GM19468 (cell line): ENCODE results near the gene NAT8L.

Experiments
- ATAC-seq: cut with Tn5 transposase; IDR thresholded peaks from one replicate; pipeline ENCODE4 v1.9.1; 2021; ENCODE audit warnings: mild to moderate bottlenecking, moderate library complexity, moderate number of reproducible peaks; ENCODE audit not compliant: unreplicated experiment; ENCODE audit errors: extremely low read depth

Gene NAT8L

DNA sequence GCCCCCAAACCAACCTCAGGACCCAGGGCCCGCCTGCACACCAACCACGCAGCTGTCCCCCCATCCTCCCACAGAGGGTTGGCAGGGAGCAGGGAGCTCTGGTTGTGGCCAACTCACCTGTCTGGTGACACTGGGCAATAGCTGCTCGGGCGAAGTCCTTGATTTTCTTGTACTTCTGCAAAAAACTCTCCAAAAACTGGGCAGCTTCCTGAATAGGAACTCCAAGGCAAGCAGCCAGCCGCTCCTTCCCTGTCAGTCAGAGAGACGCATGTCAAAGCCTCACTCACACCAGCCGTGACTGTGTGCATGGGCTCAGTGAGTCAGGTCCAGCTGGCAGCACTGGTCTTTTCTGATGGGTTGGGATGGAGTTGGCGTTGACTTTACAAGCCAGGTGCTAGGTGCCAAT, 26.4 kb downstream of the NAT8L start:
- ATAC-seq = no peak

DNA sequence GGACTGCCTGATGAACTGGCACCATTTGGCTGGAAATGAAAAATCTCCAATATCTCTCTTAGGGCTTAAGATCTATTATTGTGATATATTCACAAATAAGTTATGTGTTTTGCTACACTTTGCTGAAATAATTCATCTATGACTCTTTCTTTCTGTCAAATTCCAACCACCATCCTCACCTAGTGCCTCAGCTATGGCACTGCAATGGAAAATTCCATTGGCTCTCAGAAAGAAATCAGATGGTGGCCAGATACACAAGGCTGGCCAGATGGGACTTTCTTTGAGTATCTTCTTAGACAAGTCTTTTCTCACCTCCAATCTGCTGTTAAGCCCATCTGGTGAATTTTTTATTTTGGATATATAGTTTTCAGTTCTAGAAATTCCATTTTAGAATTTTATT, 28.0 kb downstream of the NAT8L start:
- no peak for ATAC-seq

DNA sequence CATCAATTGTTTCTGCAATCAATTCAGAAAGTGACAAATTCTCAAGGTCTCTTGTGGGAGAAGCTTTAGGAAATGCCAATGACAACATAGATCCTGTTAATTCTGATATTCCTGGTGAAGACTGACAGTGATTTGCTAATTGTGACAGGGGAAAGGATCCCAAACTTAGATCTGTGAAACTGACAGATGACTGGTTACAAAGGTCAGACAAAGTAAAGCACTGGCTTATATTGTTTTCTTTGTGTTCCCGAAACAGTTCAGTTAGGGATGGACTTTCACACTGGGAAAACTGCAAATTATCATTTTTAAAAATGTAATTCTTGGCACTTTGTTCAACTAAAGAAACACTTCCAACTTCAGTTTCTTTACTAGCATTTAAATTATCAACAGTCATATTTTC, 30.1 kb downstream of the NAT8L start:
- no peak for ATAC-seq

DNA sequence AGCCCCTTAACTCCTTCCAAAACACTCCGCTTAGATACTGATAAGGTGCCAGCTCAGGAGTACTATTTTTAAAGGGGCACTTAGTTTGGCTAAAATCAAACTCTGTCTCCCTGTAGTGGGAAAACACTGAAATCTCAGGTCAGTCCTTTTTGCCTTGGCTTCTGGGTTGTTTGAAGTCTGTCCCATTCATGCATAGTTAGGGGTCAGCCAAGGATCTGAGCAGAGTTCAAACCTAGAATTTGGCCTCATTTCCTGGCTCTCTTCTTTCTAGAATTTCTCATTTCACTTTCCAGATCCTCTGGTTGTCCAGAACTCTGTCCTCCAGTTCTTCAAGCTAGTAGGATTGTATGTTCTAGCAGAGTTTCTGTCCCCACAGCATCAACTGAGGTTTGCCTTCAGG, 31.5 kb downstream of the NAT8L start:
- no peak for ATAC-seq

DNA sequence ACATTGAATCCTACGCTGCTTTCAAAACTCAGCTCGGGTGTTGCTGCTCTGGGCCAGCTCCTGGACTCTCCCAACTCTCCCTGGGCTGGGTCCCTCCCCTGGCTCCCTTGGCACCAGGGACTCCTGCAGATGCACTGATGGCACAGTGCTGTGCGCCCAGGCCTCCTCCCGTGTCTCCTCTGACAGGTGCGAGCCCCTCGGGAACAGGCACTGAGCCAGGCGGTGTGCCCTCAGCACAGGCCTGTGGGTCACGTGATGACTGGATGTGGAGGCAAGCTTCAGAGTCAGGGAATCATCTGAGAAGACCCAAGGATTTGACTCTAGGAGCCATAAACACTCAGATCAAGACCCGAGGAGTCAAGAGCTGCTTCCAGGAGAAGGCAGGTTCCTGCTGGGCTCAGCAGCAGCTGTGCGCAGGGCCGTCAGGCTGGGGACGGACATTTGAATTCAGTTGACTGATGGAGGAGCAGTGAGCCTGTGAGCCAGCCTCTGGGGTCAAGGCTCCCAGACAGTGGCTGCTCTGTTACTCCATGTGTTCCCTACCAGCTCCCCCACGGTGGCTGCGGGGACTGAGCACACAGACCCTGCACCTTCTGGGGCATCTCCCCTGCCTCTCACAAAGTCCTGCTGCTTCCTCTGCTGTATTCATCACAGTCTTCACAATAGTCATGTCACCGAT, 33.0 kb downstream of the NAT8L start:
- no peak for ATAC-seq

DNA sequence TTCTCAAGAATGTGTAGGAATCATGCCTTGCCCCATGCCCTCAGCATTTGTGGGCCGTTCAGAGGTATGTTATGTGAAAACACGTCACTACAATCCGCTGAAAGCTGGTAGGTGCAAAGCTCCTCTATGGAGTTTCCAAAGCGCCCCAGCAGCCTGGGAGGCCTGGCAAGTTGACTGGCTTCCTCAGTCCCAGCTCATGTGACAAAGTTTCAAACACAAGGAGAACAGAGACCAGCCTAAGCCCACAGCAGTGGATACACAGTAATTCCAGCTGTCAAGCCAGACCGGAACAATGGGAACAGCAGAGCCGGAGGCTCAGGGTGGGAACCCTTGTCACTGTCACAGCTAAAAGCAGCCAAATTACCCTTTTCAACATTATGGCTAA, 33.5 kb downstream of the NAT8L start:
- ATAC-seq = no peak

DNA sequence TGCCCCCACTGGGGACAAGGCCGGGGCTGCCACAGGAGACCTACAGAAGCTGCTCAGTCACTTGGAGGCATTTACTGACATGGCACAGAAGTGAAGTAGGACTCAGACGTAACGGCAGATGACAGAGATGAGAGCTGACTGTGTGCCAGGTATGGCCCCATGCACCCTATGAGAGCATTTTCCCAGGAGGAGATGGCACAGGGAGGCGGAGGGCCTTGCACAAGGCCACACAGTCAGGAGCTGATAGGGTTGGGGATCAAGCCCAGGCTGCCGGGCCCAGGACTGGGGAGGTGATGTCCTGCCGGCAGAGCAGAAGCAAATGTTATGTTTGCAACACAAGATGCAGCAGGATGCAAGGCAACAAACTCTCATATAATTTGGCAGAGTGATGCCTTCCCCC, 34.1 kb downstream of the NAT8L start:
- no peak for ATAC-seq

DNA sequence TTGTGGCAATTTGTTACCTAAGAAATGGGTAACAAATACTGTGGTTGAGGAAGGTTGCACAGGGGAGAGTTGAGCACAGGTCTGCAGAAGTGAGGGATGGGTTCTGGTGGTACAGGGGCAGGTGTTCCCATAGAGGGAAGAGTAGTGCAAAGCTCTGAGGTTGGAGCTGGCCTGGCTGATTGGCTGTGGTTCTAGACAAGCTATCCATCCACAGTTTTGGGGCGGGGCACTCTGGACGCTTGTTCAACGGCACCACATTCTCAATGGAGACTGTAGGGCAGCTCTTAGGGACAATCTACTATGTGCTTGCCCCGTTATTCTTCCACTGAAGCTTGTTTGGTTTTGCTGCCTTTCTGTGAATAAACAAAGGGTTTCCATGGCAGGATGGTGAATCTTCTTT, 35.4 kb downstream of the NAT8L start:
- no peak for ATAC-seq

DNA sequence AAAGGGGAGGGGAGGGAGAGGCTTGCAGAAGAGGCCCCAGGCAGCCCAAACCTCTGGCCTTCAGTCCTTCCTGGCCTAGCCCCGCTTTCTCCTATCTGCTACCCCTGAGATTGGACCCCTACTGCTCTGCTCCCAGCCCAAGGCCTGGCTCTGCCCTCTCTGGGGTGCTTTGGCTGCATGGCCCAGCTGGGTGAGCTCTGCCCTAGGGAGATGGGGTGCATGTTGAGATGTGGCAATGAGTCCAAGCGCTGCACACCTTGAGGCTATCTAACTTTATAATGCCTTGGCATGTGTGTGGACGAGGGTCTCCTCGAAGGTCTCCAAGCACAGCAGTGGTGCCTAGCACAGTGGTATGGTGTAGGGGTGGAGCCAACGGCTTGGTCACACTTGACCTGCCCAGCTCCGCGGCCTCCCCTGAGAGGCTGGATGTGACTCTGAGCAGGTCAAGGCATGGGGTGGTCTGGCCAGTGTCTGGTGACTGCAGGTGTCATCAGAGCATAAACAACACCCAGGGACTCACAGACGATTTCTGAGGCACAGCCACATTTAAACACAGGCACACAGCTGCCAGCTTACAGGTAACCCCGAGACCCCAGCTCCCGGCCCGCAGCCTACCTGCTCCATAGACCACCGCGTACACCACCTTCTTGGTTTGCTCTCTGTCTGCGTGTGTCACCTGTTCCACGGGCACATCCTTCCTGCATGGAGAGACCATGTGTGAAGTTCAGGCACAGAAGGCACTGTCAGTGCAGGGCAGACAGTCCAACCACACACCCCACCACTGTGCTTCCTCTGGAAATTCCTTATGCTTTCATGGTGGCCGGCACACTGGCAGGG, 36.3 kb downstream of the NAT8L start:
- no peak for ATAC-seq

DNA sequence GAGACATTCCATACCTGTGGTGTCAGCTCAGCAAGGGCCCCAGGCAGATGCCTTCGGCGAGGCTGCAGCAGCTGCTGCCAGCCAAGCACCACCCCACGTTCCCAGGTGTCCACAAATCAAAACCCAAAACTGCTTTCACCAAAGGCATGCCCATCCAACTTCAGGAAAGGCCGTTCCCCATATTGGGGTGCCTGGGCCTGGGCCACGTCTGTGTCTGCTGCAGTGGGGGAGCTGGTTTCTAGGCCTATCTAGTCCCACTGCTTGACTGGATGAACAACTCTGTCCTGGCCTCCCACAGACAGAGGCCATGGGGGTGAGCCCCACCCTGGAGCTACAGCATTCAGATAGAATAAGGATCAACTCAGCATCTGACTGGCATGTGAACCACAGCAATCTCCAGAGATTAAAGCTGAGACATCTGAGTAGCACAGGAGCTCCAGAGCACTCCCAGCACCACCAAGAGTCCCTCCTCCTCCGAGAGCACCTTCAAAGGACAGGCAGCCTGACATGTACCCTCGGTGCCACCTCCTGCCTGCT, 37.0 kb downstream of the NAT8L start:
- no peak for ATAC-seq

DNA sequence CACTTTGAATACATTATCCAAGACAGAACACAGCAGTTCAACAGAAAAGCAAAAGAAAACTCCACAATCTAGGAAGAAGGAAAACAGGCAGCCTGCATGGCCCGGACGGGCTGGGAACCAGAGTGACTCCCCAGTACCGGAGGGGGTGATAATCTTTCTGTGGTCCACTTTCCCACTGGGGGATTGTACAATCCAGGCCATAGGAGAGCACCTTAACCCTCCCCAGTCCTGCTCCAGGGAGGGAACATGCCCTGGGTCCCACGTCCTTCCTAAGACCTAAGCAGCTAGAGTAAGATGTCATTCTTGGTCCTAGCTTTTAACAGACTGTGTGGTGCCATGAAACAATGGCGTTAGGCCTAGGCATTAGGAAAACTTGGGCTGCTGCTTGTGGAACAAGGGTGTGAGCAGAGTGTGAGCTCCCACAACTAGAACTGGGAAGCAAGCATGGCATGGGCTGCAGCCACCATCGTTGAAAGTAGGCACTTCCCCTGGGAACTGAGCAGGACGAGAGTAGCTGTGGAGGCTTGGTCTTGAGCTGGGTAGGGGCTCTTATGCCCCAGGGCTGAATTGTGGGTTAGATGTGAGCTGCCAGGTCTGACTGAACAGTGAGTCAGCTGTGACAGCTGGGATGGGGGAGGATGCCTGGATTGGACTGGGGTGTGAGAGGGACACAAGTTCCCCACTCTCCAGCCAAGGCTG, 42.4 kb downstream of the NAT8L start:
- no peak for ATAC-seq

DNA sequence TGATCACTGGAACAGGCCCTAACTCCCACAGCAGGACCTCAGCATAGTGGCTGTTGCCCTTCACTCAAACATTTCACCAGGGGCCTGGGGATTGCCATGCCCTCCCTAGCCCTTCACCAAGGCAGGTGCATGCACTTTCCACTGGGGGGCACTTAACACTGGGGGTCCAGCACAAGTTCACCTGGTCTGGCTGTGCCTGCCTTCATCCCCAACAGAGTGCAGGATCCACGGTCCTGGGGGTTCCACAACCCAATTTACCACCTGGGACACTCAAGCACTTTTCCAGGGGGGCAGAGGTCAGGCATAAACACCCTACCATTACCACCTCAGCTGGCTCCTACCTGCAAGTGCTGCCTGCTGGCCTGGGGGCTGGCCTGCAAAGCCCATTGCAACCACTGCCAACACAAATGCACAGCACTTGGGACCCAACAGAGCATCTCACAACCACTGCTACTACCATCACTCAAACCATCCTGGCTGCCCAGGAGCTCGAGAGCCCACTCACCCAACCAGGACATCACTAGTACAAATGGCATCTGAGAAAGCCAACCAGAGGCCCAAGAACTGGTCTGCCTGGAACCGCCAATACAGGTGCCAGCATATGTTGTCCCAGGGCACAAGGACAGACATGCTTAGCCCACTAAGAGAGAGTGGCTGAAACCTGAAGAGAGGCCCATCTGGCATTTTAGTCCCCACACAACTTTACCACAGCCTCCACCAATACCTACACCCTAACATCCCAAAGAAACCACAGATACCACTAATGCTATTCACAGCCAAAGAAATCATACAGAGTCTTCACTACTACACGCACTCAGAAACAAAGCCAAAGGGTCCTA, 43.1 kb downstream of the NAT8L start:
- no peak for ATAC-seq

DNA sequence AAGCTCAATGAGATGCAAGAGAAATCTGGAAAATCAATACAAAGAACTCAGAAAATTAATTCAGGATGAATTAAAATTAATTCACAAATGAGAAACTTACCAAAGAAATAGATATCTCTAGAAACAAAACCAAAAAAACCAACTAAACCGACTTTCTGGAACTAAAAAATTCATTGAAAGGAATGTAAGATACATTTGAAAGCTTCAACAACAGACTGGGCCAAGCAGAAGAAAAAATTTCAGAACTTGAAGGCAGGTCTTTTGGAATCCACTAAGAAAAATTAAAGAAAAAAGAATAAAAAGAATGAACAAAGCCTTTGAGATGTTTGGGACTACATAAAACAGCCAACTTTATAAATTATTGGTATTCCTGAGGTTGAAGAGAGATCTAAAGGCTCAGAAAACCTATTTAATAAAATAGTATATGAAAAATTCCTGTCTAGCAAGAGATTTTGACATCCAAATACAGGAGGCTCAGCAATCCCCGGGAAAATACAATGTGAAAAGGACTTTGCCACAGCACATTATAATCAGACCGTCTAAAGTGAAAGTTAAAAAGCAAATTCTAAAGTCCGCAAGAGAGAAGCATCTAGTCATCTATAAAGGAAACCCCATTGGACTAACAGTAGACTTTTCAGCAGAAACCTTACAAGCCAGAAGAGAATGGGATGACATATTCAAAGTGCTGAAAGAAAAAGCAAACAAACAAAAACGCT, 44.2 kb downstream of the NAT8L start:
- no peak for ATAC-seq

DNA sequence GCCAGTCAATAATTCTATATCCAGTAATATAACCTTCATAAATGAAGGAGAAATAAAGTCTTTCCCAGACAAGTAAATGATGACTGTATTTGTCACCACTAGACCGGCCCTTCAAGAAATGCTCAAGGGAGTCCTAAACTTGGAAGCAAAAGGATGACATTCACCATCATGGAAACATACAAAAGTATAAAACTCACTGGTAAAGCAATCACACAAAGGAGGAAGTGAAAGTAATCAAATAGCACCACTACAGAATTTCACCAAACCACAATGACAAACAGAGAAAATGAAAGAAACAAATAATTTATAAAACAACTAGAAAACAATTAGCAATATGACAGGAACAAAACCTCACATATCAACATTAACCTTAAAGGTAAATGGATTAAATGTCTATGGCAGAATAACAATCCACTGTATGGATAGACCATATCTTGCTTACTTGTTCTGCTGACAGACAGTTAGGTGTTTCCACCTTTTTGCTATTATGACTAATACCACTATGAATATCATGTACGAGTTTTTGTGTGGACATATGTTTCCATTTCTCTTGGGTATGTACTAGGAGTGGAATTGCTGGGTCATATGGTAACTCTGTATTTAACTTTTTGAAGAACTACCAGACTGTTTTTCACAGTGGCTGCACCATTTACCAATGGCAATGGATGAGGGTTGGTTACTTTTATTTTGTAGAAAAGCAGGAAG, 44.9 kb downstream of the NAT8L start:
- ATAC-seq = no peak

DNA sequence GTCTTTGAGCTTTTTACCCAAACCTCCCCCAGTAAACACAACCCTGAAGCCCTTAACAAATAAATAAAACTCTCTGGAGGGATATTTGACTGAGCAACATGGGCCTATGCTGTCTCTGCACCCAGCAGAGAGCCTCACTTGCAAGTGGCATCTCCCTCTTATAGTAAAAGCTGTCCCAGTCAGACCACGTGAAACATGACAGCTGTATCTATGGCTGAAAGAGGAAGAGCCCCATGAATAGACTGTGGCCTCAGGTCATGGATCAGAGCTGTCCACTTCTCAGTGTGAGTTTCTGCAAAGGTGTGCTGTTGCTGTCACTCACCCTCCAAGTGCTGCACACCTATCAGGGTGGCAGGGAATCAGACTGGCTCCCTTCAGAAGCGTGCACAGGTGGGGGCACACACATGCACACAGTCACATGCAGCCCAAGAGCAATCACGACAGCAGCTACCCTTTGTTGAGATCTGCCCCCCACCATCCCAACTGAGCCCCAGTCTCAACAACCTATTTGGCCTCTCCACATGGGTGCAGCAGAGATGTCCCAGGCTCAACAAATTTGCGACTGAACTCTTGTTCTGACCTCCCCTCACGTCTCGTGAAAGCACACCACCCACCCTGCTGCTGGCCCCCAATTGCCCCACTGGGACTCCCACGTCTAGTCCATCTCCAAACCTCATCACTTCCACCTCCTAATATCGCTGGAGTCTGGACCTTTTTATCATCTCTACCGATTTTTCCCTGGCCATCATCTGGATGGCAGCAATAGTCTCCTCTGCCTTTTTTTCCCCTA, 45.6 kb downstream of the NAT8L start:
- ATAC-seq = no peak

DNA sequence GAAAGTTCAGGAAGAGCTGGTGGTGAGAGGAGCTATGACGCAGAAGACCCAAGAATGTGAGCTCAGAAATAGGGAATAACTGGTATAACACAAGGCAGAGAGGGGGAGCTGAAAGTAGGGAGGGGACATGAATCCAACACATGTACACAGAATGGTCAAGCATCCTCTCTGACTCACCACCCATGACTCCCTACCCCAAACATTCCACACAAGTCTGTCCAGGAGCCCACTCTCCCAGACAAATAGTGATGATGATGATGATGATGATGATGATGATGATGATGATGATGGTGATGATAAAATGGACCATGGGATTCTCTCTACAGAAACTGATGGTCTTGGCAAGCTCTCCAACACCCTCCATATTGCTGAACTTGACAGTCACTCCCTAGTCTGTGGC, 46.4 kb downstream of the NAT8L start:
- no peak for ATAC-seq

DNA sequence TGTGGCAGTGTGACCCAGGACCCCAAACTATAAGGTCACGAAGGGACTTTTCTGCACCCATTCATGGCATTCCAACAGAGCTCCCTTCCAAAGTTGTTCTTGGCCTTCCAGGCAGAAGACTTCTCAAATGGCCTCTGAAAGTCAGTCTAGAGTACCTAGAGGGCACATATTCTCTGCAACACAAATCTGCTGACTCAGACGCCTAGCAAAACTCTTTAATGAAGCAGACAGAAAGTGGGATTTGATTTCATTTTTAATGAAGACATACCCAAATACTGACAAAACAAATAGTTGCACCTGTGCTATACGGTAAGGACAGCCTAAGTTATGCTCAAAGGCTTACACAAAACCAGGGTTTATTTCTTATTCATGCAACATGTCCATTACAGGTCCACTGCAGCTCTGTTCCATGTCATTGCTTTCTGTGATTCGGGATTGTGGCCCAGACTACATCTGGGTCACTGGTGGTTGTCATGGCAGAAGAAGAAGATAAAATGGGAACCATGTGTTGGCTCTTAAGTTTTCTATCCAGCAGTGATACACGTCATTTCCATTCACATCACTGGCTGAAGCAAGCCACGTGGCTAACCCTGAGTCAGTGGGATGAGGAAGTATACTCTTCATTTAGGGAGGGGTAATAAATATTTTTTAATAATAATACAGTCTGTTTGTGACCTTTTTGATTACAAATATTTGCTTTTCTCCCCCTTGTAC, 57.7 kb downstream of the NAT8L start:
- no peak for ATAC-seq
